ENCODE data around the gene UBE2O. TPM values are rescaled to one million over a fixed set of nuclear protein-coding genes. Genes with fewer than 3 reads are reported as not detected.
A peak's percentile ranks its signal among the peaks of the same experiment; 100 is the strongest.

UBE2O gene
- total RNA-seq, 4 donors from 2014 or later = 20.3 to 52.0 (median 26.0) TPM

GRCh38 chr17:76467809-76468633, 15.1 kb upstream of the UBE2O start:
- H3K4me3 ChIP-seq (ENCODE audit: low read depth, poor library complexity, severe bottlenecking) = no peak overlapping the region
- intact Hi-C loops (cut with DNase I; ENCODE audit: low total_unique reads) = loop anchor here (2.0 kb wide), 1 partner anchor 37 kb away; no protein-coding TSS in a partner anchor
- TF ChIP-seq POLR2A (IDR thresholded peaks at IDR 0.05) (no peak), CTCF (IDR thresholded peaks at IDR 0.05) (no peak)
- 35 to 69% methylated on average over 3 to 8 of the region's 8 CpGs for WGBS, 2 donors
- no peak for DNase-seq (ENCODE audit: low spot score in 2 of 2)

- TF ChIP-seq POLR2A (IDR thresholded peaks at IDR 0.05) (no peak), CTCF (IDR thresholded peaks at IDR 0.05) (no peak)
- no peak for DNase-seq (ENCODE audit: low spot score in 2 of 2)
- H3K4me3 ChIP-seq (ENCODE audit: low read depth, poor library complexity, severe bottlenecking) = no peak within 1 kb of the TSS
- WGBS, 2 donors = 74 to 100% methylated on average over 2 to 11 of the region's 11 CpGs
- intact Hi-C loops (cut with DNase I; ENCODE audit: low total_unique reads) = loop anchor here (2.0 kb wide), 1 partner anchor 37 kb away; no protein-coding TSS in a partner anchor
Observed at GRCh38 chr17:76467366-76467765, 14.4 kb upstream of the UBE2O start, which contains the start of gene AANAT. AANAT (plus strand) TSS chr17:76467603; CDS start chr17:76468747, 1,144 bp downstream.

- intact Hi-C loops (cut with DNase I; ENCODE audit: low total_unique reads) = loop anchor here (2.0 kb wide), 1 partner anchor 38 kb away; no protein-coding TSS in a partner anchor
- H3K4me3 ChIP-seq (ENCODE audit: low read depth, poor library complexity, severe bottlenecking) = no peak overlapping the region
- no peak for TF ChIP-seq POLR2A (IDR thresholded peaks at IDR 0.05)
- no peak for TF ChIP-seq CTCF (IDR thresholded peaks at IDR 0.05)
- peak in 1 of 2 donors; percentile 78 for DNase-seq (ENCODE audit: low spot score in 2 of 2)
- 81% methylated on average over 6 of the region's 6 CpGs for WGBS, 2 donors
Observed at GRCh38 chr17:76466775-76467130, 13.8 kb upstream of the UBE2O start.

GRCh38 chr17:76462556-76463290, 9.8 kb upstream of the UBE2O start:
- intact Hi-C loops (cut with DNase I; ENCODE audit: low total_unique reads) = no loop called here
- no peak overlapping the region for H3K4me3 ChIP-seq (ENCODE audit: low read depth, poor library complexity, severe bottlenecking)
- TF ChIP-seq CTCF (IDR thresholded peaks at IDR 0.05) = no peak
- TF ChIP-seq POLR2A (IDR thresholded peaks at IDR 0.05) = no peak
- WGBS, 2 donors = 80 to 84% methylated on average over 24 of the region's 24 CpGs
- DNase-seq (ENCODE audit: low spot score in 2 of 2) = no peak

- DNase-seq (ENCODE audit: low spot score in 2 of 2) = no peak
- intact Hi-C loops (cut with DNase I; ENCODE audit: low total_unique reads) = no loop called here
- TF ChIP-seq CTCF (IDR thresholded peaks at IDR 0.05) (no peak), POLR2A (IDR thresholded peaks at IDR 0.05) (no peak)
- no peak overlapping the region for H3K4me3 ChIP-seq (ENCODE audit: low read depth, poor library complexity, severe bottlenecking)
- 78 to 79% methylated on average over 11 of the region's 11 CpGs for WGBS, 2 donors
Observed at GRCh38 chr17:76461765-76462555, 9.0 kb upstream of the UBE2O start.

All from lower leg skin (tissue), 4 donors.